Gastrocnemius medialis (tissue), 4 donors: Measurements from ENCODE around the gene PRELP. TPM values are rescaled to one million over a fixed set of nuclear protein-coding genes. Genes with fewer than 3 reads are reported as not detected.

Experiments used
- ATAC-seq, 2 donors: fragments of 150-250 bp; one replicate each; pipeline ENCODE4 v1.9.1; 2016
- DNase-seq, 2 donors: peaks; one replicate each; pipeline ENCODE4 v3.0.0-alpha.2; 2019
- H3K27ac ChIP-seq, 4 donors: fragments of 200-600 bp; sonication (generic); 1 replicate in 1 of 4; 2 replicates in 3 of 4; pipeline ENCODE4 v1.5.1; 2016 to 2018; ENCODE audit warnings: mild to moderate bottlenecking in 2 of 4, moderate library complexity in 1 of 4
- H3K27me3 ChIP-seq, 3 donors: fragments of 200-600 bp; sonication (generic) in 2 of 3; 1 replicate in 1 of 3; 2 replicates in 2 of 3; pipeline versions ENCODE4 v1.5.1 to v1.6.0; 2016 to 2019; ENCODE audit warnings: mild to moderate bottlenecking in 1 of 3, moderate library complexity in 1 of 3
- H3K36me3 ChIP-seq, 2 donors: fragments of 200-600 bp; sonication (generic) in 1 of 2; one replicate each; pipeline ENCODE4 v1.5.1; 2017 to 2018
- H3K4me1 ChIP-seq, 2 donors: fragments of 200-600 bp; sonication (generic) in 1 of 2; one replicate each; pipeline ENCODE4 v1.5.1; 2016 to 2017; ENCODE audit warnings: mild to moderate bottlenecking in 2 of 2
- H3K4me3 ChIP-seq, 4 donors: fragments of 200-600 bp; sonication (generic) in 3 of 4; 1 replicate in 1 of 4; 2 replicates in 3 of 4; pipeline ENCODE4 v1.5.1; 2016 to 2019; ENCODE audit warnings: mild to moderate bottlenecking in 2 of 4
- H3K9me3 ChIP-seq, 3 donors: fragments of 200-600 bp; sonication (generic) in 2 of 3; 1 replicate in 1 of 3; 2 replicates in 2 of 3; pipeline ENCODE4 v1.5.1; 2016 to 2019
- CTCF ChIP-seq, 5 experiments: fragments of 450-650 bp in 3 of 5; fragments of 200-600 bp in 2 of 5; sonication (generic) in 2 of 5; IDR thresholded peaks in 4 of 5; conservative IDR thresholded peaks in 1 of 5; 1 replicate in 4 of 5; 2 replicates in 1 of 5; pipeline ENCODE4 v1.5.1; 2016 to 2019; ENCODE audit warnings: antibody characterized with exemption in 5 of 5, mild to moderate bottlenecking in 3 of 5, moderate library complexity in 3 of 5
- POLR2A ChIP-seq, 2 donors: fragments of 450-650 bp; IDR thresholded peaks; one replicate each; pipeline ENCODE4 v1.6.1; 2017; ENCODE audit warnings: antibody characterized with exemption in 2 of 2, mild to moderate bottlenecking in 2 of 2, moderate library complexity in 2 of 2
- in situ Hi-C, 4 donors: fragments of 200-750 bp; cut with MboI; loops; one replicate each; pipeline versions ENCODE4 v1.15.0 to v1.8.0; 2017; ENCODE audit warnings: low sequenced_read_pairs in 4 of 4
- intact Hi-C: fragments of 100-400 bp; cut with DNase I; formaldehyde crosslinking; loops from one replicate; pipeline ENCODE4 v1.15.1; 2023; ENCODE audit warnings: low total_unique reads
- total RNA-seq, 4 donors: library from RNA; depleted of rRNA; stranded (reverse); fragments of >200 nt; gene quantifications; one replicate each; pipeline versions ENCODE4 v1.1.0 to v1.2.3, GENCODE V29; 2016

PRELP gene
- total RNA-seq, 4 donors from 2014 or later: 12.2 to 32.6 (median 16.9) TPM

DNA sequence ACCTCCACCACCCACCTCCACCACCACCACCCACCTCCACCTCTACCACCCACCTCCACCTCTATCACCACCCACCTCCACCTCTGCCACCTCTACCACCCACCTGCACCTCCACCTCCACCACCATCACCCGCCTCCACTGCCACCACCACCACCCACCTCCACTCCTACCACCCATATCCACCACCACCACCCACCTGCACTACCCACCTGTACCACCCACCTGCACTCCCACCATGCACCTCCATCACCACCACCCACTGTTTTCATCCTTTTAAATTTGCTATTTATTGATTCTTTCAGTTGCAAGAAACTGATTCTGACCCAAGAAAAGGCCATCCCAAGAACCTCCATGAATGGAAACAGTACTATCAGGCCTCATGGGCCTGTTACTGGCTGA is 24.7 kb downstream of the PRELP start:
- ATAC-seq (no peak), DNase-seq (no peak)
- in situ Hi-C loops (loop anchor here in 2 of 4 donors (5.0 to 10.0 kb wide), 3 partner anchors 105 to 202 kb away; partner anchors contain the start of gene ATP2B4 (in 1 of the 2)), intact Hi-C loops (no loop called here)
- H3K27ac ChIP-seq: no peak overlapping the region
- TF ChIP-seq CTCF (IDR thresholded peaks at IDR 0.05 in 4 of 5, conservative IDR thresholded peaks at IDR 0.05 in 1 of 5): no peak
- no peak for TF ChIP-seq POLR2A (IDR thresholded peaks at IDR 0.05)
- no peaks in the 10 kb centered on the region for H3K36me3 ChIP-seq
- H3K27me3 ChIP-seq: no peaks in the 10 kb centered on the region
- H3K4me1 ChIP-seq: peaks cover 0 to 5% of the 10 kb centered on the region in 2 donors
- no peaks in the 10 kb centered on the region for H3K9me3 ChIP-seq
- H3K4me3 ChIP-seq: no peak overlapping the region

- H3K4me1 ChIP-seq: peaks cover 11 to 13% of the 10 kb centered on the region in 2 donors
- no peaks in the 10 kb centered on the region for H3K36me3 ChIP-seq
- H3K27ac ChIP-seq: no peak overlapping the region
- ATAC-seq: no peak
- in situ Hi-C loops (loop anchor here in 2 of 4 donors (5.0 to 10.0 kb wide), 3 partner anchors 101 to 198 kb away; partner anchors contain the start of gene ATP2B4 (in 1 of the 2)), intact Hi-C loops (loop anchor here (1.0 kb wide), 1 partner anchor 198 kb away; no protein-coding TSS in a partner anchor)
- no peaks in the 10 kb centered on the region for H3K9me3 ChIP-seq
- TF ChIP-seq CTCF (IDR thresholded peaks at IDR 0.05 in 4 of 5, conservative IDR thresholded peaks at IDR 0.05 in 1 of 5) (no peak), POLR2A (IDR thresholded peaks at IDR 0.05) (no peak)
- H3K4me3 ChIP-seq: no peak overlapping the region
- no peak for DNase-seq
- no peaks in the 10 kb centered on the region for H3K27me3 ChIP-seq
These were observed 28.2 kb downstream of the PRELP start for GRCh38 chr1:203503836-203504235.

GRCh38 chr1:203504400-203505250 is 29.0 kb downstream of the PRELP start:
- H3K4me3 ChIP-seq: no peak overlapping the region
- intact Hi-C loops: loop anchor here (1.0 to 5.0 kb wide), 2 partner anchors 123 to 198 kb away; partner anchors contain the start of gene ATP2B4
- H3K36me3 ChIP-seq: no peaks in the 10 kb centered on the region
- DNase-seq (peak; percentile 60 to 70), ATAC-seq (peak; percentile 78 to 88)
- peaks cover 11 to 13% of the 10 kb centered on the region in 2 donors for H3K4me1 ChIP-seq
- in situ Hi-C loops: loop anchor here (5.0 to 10.0 kb wide), 3 partner anchors 100 to 198 kb away; partner anchors contain the start of gene ATP2B4 (in 1 of the 4)
- no peak for TF ChIP-seq POLR2A (IDR thresholded peaks at IDR 0.05)
- TF ChIP-seq CTCF (IDR thresholded peaks at IDR 0.05 in 4 of 5, conservative IDR thresholded peaks at IDR 0.05 in 1 of 5): peak; percentile 65 to 94 (median 85)
- no peak overlapping the region for H3K27ac ChIP-seq
- no peaks in the 10 kb centered on the region for H3K9me3 ChIP-seq
- H3K27me3 ChIP-seq: no peaks in the 10 kb centered on the region

- no peak overlapping the region for H3K27ac ChIP-seq
- H3K27me3 ChIP-seq: no peaks in the 10 kb centered on the region
- H3K4me3 ChIP-seq: no peak overlapping the region
- DNase-seq (no peak), ATAC-seq (no peak)
- in situ Hi-C loops: loop anchor here (5.0 to 10.0 kb wide), 3 partner anchors 99 to 197 kb away; partner anchors contain the start of gene ATP2B4 (in 1 of the 4)
- no peak for TF ChIP-seq POLR2A (IDR thresholded peaks at IDR 0.05)
- no peak for TF ChIP-seq CTCF (IDR thresholded peaks at IDR 0.05 in 4 of 5, conservative IDR thresholded peaks at IDR 0.05 in 1 of 5)
- intact Hi-C loops: loop anchor here (5.0 kb wide), 1 partner anchor 122 kb away; the partner anchor contains the start of gene ATP2B4
- no peaks in the 10 kb centered on the region for H3K36me3 ChIP-seq
- peaks cover 11 to 13% of the 10 kb centered on the region in 2 donors for H3K4me1 ChIP-seq
- H3K9me3 ChIP-seq: no peaks in the 10 kb centered on the region
These were observed 30.1 kb downstream of the PRELP start for GRCh38 chr1:203505526-203506204.
